IPS-15b (cell line): ENCODE results near the gene MORC3.

ENCODE experiments used
- H3K27me3 ChIP-seq: one replicate; pipeline ENCODE4 v1.6.1; 2013; ENCODE audit warnings: low read length; ENCODE audit not compliant: control insufficient read depth, insufficient read depth
- H3K36me3 ChIP-seq: one replicate; pipeline ENCODE4 v1.6.1; 2013; ENCODE audit warnings: low read length; ENCODE audit not compliant: control insufficient read depth, insufficient read depth
- H3K4me1 ChIP-seq: one replicate; pipeline ENCODE4 v1.6.1; 2013; ENCODE audit warnings: mild to moderate bottlenecking, low read length; ENCODE audit not compliant: control insufficient read depth, insufficient read depth
- H3K4me3 ChIP-seq: one replicate; pipeline ENCODE4 v1.5.1; 2013; ENCODE audit warnings: low read depth, low read length
- H3K9ac ChIP-seq: one replicate; pipeline ENCODE4 v1.6.1; 2013; ENCODE audit warnings: low read depth, mild to moderate bottlenecking, low read length
- H3K9me3 ChIP-seq: one replicate; pipeline ENCODE4 v1.6.1; 2013; ENCODE audit warnings: mild to moderate bottlenecking, low read length; ENCODE audit not compliant: control insufficient read depth, insufficient read depth

Gene MORC3

DNA sequence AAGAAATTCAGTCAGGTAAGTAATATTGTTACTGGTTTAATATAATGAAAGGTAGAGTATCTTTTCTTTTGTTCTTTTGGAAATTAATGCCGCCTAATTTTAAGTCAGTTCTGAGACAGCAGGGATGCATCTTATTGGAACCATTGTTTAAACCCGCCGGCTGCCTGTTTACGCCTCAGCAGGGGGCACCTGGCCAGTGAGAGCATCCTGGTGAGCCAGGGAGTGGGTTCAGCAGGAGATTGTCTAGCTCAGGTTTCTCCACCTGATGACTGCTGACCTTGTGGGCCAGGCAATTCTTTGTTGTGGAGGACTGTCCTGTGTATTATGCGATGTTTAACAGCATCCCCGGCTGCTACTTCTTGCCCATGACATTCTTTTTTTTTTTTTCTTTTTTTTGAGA lies 95.4 kb downstream of the MORC3 start:
- Histone ChIP-seq H3K36me3 (peaks cover 15% of the 10 kb centered on the region), H3K9me3 (no peaks in the 10 kb centered on the region), H3K27me3 (no peaks in the 10 kb centered on the region), H3K9ac (no peak overlapping the region), H3K4me3 (no peak overlapping the region), H3K4me1 (no peaks in the 10 kb centered on the region)

- H3K9ac ChIP-seq: no peak overlapping the region
- no peaks in the 10 kb centered on the region for H3K27me3 ChIP-seq
- peaks cover 4% of the 10 kb centered on the region for H3K36me3 ChIP-seq
- H3K4me1 ChIP-seq: no peaks in the 10 kb centered on the region
- no peak overlapping the region for H3K4me3 ChIP-seq
- H3K9me3 ChIP-seq: no peaks in the 10 kb centered on the region
Observed at GRCh38 chr21:36419241-36419640, 99.2 kb downstream of the MORC3 start.

- peaks cover 4% of the 10 kb centered on the region for H3K36me3 ChIP-seq
- H3K9ac ChIP-seq: no peak overlapping the region
- no peaks in the 10 kb centered on the region for H3K4me1 ChIP-seq
- no peak overlapping the region for H3K4me3 ChIP-seq
- H3K9me3 ChIP-seq: no peaks in the 10 kb centered on the region
- no peaks in the 10 kb centered on the region for H3K27me3 ChIP-seq
Observed at GRCh38 chr21:36419996-36420395, 100.0 kb downstream of the MORC3 start.

GRCh38 chr21:36420571-36421339 lies 100.8 kb downstream of the MORC3 start:
- Histone ChIP-seq H3K9me3 (no peaks in the 10 kb centered on the region), H3K4me3 (no peak overlapping the region), H3K4me1 (no peaks in the 10 kb centered on the region), H3K36me3 (peaks cover 4% of the 10 kb centered on the region), H3K9ac (no peak overlapping the region), H3K27me3 (no peaks in the 10 kb centered on the region)

DNA sequence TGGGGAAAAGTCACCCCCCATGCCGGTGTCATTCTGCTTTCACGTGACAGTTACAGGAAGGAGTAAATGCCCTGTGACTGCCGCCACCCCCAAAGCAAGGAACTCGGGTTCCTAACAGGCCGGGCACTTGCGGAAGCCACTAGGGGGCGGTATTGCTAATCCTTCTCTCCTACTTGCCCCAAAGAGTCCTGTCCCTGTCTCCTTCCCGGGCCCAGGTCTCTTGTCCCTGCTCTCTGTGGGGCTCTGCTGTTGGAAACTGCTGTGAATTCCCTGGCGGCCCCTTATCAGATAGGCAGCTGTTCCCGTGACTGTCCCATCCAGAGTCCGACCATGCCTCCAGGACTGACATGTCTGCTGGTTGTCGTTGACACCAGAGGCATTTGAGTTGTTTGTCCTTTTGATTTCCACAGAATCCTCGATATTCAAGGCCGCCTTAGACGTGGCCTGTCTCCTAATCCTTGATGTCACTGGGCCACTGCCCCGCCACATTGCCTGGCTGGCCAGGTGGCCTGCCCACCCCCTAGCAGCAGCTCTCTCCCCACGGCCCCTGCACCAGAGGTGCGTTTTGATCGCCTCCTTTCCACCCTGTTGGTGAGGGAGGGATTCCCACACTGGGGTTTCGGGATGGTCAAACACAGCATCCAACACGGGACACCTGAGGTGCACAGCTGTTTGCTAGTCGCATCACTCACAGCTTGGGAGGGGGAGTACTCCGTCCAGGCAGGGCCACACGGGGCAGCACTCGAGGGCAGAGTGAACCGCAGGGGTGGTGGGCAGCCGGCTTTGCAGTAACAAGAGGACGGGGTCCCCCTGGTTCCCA lies 102.5 kb downstream of the MORC3 start:
- Histone ChIP-seq H3K4me3 (no peak overlapping the region), H3K9ac (no peak overlapping the region), H3K4me1 (no peaks in the 10 kb centered on the region), H3K36me3 (no peaks in the 10 kb centered on the region), H3K9me3 (no peaks in the 10 kb centered on the region), H3K27me3 (no peaks in the 10 kb centered on the region)

GRCh38 chr21:36423771-36424433 lies 103.9 kb downstream of the MORC3 start:
- Histone ChIP-seq H3K36me3 (no peaks in the 10 kb centered on the region), H3K9me3 (no peaks in the 10 kb centered on the region), H3K9ac (peak overlapping the region; percentile 37), H3K27me3 (no peaks in the 10 kb centered on the region), H3K4me1 (no peaks in the 10 kb centered on the region), H3K4me3 (no peak overlapping the region)

GRCh38 chr21:36424592-36424991 lies 104.6 kb downstream of the MORC3 start:
- H3K9me3 ChIP-seq: no peaks in the 10 kb centered on the region
- no peaks in the 10 kb centered on the region for H3K27me3 ChIP-seq
- H3K36me3 ChIP-seq: no peaks in the 10 kb centered on the region
- H3K9ac ChIP-seq: no peak overlapping the region
- H3K4me3 ChIP-seq: no peak overlapping the region
- no peaks in the 10 kb centered on the region for H3K4me1 ChIP-seq

DNA sequence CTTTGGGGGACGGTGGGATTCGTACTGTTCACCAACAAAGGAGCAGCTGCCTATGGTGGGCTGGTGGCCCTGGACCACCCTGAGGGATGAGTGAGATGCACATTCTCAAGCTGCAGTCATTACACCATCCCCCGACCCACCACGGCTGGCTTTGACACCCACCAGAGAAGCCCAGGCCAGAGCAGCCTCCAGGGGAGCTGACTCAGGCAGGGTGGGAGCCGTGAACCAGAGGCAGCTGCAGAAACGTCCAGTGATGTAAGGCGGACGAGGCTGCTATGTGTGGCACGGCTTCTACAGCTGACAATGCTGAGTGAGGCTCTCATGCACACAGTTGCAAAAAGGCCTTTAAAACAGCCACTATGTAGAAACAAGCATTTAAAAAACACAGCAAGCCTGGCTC lies 105.3 kb downstream of the MORC3 start:
- no peaks in the 10 kb centered on the region for H3K27me3 ChIP-seq
- H3K9ac ChIP-seq: no peak overlapping the region
- H3K4me3 ChIP-seq: no peak overlapping the region
- H3K4me1 ChIP-seq: no peaks in the 10 kb centered on the region
- H3K36me3 ChIP-seq: no peaks in the 10 kb centered on the region
- H3K9me3 ChIP-seq: no peaks in the 10 kb centered on the region
